GM20000 (cell line): Measurements from ENCODE around the gene SLC7A1.

Experiments used
- DNase-seq: peaks from one replicate; pipeline ENCODE4 v3.0.0; 2012; ENCODE audit warnings: low spot score
- CTCF ChIP-seq: IDR thresholded peaks from 2 replicates; pipeline ENCODE4 v1.5.1; 2012; ENCODE audit warnings: mild to moderate bottlenecking, control low read depth; ENCODE audit errors: extremely low read depth, missing control alignments

Gene SLC7A1

DNA sequence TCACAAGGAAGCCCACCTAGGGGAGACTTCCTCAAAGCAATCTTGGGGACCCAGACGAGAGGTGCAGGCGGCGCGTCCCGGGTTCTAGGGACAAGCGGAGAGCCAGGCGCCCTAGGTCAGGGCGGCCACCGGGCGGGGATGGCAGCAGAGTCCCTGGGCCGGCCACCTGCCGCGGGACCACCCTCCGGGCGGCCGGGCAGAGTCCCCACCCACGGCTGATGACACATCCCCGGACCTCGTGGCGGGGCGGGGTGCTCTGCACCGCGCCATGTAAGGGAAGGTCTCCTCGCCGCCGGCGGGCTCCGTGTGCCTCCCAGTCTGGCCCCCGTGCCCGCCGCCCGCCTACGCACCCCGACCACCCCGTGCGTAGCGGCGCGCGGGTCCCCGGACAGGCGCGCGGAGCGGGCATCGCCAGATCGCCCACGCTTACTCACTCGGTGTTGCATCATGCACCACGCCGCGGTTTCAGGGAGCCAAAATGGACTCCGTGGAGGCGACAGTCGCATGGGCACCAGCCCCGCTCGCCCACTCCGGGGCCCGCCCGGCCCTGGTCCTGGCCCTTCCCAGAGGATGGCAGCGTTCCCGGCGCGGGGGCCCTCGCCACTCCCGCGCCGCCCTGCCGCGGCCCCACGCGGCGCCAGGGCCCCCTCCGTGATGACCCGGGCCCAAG is 643 bp downstream of the SLC7A1 start:
- no peak for TF ChIP-seq CTCF
- DNase-seq = peak; percentile 83

DNA sequence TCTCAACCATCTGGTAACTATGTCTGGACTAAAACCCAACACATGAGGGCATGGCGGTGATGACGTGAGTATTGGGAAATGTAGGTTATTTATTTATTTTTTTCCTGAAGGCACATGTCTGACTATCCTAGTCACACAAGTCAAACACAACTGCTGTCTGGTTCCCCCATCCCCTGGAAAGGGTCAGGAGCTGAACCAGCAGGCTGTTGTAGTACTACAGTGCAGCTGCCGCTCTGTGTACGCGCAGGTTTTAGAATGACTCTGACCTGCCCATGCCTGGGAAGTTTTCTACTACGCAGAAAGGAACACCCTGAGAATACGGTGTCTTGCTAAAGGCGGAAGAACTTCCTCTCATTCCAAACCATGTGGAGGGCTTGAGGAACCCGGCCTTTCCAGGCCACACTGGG is 1.2 kb downstream of the SLC7A1 start:
- DNase-seq = peak; percentile 64

DNA sequence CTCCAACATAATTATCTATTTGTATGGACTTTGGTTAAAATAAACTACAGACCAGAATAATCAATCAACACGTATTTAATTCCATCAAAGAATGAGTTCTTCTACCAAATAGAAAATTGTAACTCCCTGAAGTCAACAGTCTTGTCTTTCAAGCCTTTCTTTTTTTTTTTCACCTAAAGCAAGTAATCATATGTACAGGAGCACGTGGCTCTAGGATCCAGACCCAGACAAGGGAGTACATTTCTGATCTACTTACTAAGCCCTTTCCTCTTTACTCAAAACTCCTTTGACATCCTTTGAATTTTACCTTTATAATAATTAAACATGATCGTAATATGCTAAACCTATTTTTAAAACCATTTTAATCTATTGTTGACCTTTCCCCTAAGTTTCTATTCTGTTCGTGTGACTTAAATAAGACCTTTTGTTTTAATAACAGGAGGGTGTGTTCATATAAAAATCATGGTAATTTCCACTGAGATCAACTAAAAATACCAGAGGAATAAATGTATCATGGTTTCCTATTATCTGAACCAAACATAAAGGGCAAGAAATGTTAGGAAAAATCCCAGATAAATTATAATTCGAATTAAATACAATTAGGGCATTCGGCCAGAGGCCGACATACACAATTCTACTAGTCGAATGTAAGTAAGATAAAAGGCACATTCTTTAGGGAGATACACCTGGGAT is 1.7 kb downstream of the SLC7A1 start:
- no peak for TF ChIP-seq CTCF

More for the DNA sequence above, 1.2 kb downstream of the SLC7A1 start:
- no peak for TF ChIP-seq CTCF

DNA sequence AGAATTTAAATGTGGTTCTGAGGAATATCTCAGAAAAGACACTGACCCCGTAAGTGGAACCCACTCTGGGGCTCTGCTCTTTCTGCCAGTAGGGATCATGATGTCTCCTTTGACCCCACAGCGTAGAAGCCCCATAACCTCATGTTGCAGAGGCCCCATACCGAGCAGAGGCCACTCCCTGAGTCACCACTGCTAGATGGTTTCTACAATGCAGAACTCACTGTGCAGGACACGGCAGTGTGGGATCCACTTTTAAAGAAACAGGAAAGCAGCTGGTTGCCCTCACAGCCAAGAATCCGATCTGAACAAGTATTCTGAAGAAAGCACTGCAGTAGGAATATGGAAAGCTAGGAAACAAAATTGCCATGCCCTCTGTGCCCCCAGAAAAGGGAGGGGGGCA is 4.2 kb downstream of the SLC7A1 start:
- TF ChIP-seq CTCF = no peak
- DNase-seq = no peak

More for the DNA sequence above, 1.7 kb downstream of the SLC7A1 start:
- DNase-seq = no peak

- DNase-seq = no peak
- TF ChIP-seq CTCF = no peak
Measured at GRCh38 chr13:29589967-29590366, 5.5 kb downstream of the SLC7A1 start.

DNA sequence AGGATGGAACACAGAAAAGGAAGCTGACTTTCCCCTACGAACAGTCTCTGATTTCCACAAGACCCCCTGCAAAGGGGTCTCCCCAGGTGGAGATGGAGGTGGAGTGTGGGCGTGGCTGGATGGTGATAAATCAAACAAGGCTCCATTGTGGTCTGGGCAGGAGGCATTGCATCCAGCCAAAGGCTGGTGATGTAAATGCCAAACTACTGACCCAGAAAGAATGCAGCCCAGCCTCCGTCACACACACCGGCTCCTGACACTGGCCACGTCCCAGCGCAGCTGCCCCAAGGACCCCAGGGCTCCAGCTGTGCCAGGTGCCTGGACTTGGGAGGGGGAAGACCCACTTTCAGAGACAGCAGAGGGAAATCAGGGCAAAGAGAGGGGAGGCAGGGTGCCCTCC is 6.3 kb downstream of the SLC7A1 start:
- TF ChIP-seq CTCF = no peak

GRCh38 chr13:29587645-29588044 is 7.8 kb downstream of the SLC7A1 start:
- DNase-seq = no peak
- TF ChIP-seq CTCF = no peak

More for the DNA sequence above, 6.3 kb downstream of the SLC7A1 start:
- no peak for DNase-seq
